Amygdala (tissue), 56 donors: ENCODE results near the gene GLIS1.
"Not testable (repeated sequence)": the region's sequence is repeated elsewhere in the genome, so short reads cannot be mapped to it uniquely, and the experiment has no call there.

ENCODE experiments used
- DNase-seq, 56 donors: peaks; one replicate each; lab custom pipeline; 2025; lab: John Stamatoyannopoulos, UW

GLIS1 gene

GRCh38 chr1:53557369-53557768 is 181.6 kb downstream of the GLIS1 start:
- DNase-seq = no peak

- DNase-seq = no peak
These were observed 182.2 kb downstream of the GLIS1 start for GRCh38 chr1:53556657-53557227.

- not testable (repeated sequence) for DNase-seq
These were observed 183.2 kb downstream of the GLIS1 start for GRCh38 chr1:53555620-53556326.

- DNase-seq = no peak
These were observed 184.2 kb downstream of the GLIS1 start for GRCh38 chr1:53554592-53555305.

GRCh38 chr1:53553734-53554509 is 185.0 kb downstream of the GLIS1 start:
- DNase-seq = no peak

- DNase-seq = no peak
These were observed 185.8 kb downstream of the GLIS1 start for GRCh38 chr1:53552981-53553733.

GRCh38 chr1:53552146-53552861 is 186.7 kb downstream of the GLIS1 start:
- DNase-seq = no peak

- DNase-seq = no peak
These were observed 187.5 kb downstream of the GLIS1 start for GRCh38 chr1:53551428-53551995.

- DNase-seq = no peak
These were observed 188.7 kb downstream of the GLIS1 start for GRCh38 chr1:53550201-53550741.

GRCh38 chr1:53549781-53550180 is 189.2 kb downstream of the GLIS1 start:
- no peak for DNase-seq

- no peak for DNase-seq
These were observed 189.7 kb downstream of the GLIS1 start for GRCh38 chr1:53549287-53549686.

- DNase-seq = no peak
These were observed 190.9 kb downstream of the GLIS1 start for GRCh38 chr1:53548031-53548491.

GRCh38 chr1:53547231-53547790 is 191.7 kb downstream of the GLIS1 start:
- no peak for DNase-seq

- no peak for DNase-seq
These were observed 192.4 kb downstream of the GLIS1 start for GRCh38 chr1:53546409-53547155.

GRCh38 chr1:53545663-53546408 is 193.1 kb downstream of the GLIS1 start:
- no peak for DNase-seq

GRCh38 chr1:53544728-53545515 is 194.0 kb downstream of the GLIS1 start:
- no peak for DNase-seq
